SH-SY5Y (cell line): Measurements from ENCODE around the gene ACTR2.

Experiments used
- GATA2 ChIP-seq: IDR thresholded peaks from 2 replicates; pipeline ENCODE4 v1.6.1; 2011; ENCODE audit warnings: mild to moderate bottlenecking, low read depth, low read length
- GATA3 ChIP-seq: IDR thresholded peaks from 2 replicates; pipeline ENCODE4 v1.6.1; 2011; ENCODE audit warnings: low read depth, mild to moderate bottlenecking, low read length, moderate library complexity

The ACTR2 gene

DNA sequence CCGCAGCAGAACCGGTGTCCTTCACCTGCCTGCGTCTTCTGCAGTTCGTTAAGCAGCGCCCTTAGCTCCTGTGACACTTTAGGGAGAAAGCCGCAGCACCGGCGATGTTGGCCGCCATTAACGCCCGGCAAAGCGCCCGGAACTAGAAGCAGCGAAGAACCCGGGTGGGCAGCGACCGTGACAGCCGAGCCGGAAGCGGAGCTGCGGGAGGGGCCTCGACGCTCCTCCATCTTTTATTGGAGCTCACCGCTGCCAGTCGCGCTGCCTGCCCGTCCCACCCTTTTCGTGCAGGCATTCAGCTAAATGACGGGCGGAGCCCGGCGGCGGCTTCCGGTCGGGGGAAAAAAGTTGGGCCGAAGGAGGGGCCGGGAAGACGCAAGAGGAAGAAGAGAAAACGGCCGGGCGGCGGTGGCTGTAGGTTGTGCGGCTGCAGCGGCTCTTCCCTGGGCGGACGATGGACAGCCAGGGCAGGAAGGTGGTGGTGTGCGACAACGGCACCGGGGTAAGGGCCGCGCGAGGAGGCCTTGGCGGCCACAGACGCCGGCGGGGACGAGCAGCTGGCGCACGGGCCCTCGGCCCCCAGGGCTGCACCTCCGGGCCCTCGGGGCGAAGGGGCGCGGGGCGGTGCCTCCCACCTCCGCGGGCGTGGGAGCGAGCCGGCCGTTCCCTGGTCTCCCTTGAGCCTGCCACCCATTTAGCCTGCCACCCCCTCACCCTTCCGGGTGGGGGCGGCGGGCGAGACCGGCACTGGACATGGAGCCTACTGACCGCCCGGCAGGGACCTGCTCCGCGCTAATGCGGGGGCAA lies at the start of gene ACTR2:
TSS of gene ACTR2 (plus strand) at position 376 of the 807 bp plus-strand sequence. CDS start at position 455, 79 bp downstream.
- TF ChIP-seq GATA3 (no peak), GATA2 (no peak; the same call in 1 of the 2 replicates)

DNA sequence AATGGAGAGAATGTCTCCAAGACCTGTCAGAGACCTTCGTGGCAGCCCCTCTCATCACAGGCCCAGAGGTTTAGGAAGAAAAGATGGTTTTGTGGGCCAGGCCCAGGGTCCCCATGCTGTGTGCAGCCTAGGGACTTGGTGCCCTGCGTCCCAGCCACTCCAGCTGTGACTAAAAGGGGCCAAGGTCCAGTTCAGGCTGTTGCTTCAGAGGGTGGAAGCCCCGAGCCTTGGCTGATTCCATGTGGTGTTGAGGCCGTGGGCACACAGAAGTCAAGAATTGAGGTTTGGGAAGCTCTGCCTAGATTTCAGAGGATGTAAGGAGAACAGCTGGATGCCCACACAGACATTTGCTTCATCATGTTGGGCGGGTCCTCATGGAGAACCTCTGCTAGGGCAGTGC lies 45.1 kb upstream of the ACTR2 start:
- no peak for TF ChIP-seq GATA2
- TF ChIP-seq GATA3, result no peak

DNA sequence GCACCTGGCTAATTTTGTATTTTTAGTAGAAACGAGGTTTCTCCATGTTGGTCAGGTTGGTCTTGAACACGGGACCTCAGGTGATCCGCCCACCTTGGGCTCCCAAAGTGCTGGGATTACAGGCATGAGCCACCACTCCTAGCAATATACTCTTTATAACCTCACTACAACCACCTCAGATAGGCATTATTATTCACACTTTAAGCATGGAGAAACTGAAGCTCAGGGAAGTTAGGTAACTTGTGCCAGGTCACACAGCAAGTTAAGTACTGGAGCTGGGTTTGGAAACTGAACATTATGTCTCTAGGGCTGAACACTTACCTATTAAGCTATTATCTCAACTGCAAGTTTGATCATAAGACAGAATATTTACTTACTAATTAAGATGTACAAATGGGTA lies 42.6 kb upstream of the ACTR2 start:
- no peak for TF ChIP-seq GATA2
- TF ChIP-seq GATA3, result no peak

DNA sequence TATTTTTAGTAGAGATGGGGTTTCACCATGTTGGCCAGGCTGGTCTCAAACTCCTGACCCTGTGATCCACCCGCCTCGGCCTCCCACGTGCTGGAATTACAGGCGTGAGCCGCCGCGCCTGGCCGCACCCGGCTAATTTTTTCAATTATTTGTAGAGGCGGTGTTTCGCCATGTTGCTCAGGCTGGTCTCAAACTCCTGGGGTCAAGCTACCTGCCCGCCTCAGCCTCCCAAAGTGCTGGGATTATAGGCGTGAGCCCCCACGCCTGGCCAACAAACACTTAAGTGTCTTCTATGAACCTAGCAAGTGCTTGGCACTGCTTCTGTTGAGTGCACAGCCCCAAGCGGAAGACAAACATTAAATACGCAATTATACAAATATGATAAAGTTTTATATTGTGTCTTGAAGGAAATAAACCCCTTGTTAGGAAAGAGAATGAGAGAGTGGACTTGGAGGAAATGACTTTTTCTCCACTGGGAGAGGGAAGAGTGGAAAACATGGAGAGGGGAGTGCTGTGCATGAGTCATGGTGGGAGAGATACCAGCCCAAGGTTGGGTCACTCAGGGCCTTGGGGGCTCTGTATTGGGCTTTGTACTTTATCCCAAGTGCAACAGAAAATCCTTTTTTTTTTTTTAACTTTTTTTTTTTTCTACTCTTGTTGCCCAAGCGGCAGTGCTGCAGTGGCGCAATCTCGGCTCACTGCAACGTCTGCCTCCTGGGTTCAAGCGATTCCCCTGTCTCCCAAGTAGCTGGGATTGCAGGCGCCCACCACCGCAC lies 41.4 kb upstream of the ACTR2 start:
- TF ChIP-seq GATA3 (no peak), GATA2 (no peak)

DNA sequence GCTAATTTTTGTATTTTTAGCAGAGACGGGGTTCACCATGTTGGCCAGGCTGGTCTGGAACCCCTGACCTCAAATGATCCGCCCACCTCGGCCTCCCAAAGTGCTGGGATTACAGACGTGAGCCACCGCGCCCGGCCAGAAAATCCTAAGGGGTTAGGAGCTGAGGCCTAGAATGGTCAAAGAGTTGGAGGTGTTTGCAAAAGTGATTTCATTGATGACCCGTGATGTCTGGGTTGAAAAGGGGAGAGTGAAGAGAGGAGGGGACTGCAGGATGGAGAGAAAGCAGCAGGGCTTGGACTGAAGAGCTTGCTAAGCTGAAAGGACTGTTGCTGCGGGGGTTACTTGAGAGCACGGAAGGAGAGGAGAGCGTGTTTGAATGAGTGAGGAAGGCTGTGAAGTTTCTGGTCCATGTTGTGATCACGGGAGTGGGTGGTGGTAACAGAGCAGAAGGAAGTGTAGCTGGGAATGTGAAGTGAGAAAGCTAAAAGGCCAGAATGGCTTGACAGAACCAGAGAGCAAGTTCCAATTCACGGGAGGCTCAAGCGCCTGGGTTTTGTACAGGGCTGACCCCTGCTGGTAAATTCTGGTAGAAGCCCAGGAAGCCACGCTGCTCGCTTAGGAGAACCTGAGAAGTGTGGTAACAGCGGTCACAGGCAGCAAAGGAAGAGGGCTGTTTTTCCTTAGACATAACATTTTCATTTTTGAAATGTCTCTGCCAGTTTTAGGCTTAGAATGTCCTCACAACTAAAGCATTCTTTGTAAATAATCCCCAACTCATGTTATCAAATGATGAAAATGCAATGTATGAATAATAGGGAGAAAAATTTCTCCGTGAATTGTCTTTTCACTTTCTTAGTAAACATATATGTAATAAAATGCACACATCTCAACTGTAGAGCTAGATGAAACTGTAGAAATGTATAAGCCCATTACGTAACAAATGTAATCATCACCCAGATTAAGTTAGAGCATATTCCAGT lies 40.5 kb upstream of the ACTR2 start:
- no peak for TF ChIP-seq GATA2
- no peak for TF ChIP-seq GATA3

DNA sequence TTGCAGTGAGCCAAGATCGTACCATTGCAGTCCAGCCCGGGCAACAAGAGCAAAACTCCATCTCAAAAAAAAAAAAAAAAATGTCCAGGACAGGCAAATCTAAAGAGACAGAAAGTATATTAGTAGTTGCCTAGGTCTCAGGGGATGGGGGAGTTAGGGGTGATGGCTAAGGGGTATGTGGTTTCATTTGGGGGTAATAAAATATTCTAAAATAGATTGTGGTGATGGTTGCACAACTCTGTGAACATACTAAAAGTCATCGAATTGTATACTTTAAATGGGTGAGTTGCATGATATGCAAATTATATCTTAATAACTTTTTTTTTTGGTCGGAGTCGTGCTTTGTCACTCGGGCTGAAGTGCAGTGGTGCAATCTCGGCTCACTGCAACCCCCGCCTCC lies 34.2 kb upstream of the ACTR2 start:
- TF ChIP-seq GATA3 (no peak), GATA2 (no peak)

DNA sequence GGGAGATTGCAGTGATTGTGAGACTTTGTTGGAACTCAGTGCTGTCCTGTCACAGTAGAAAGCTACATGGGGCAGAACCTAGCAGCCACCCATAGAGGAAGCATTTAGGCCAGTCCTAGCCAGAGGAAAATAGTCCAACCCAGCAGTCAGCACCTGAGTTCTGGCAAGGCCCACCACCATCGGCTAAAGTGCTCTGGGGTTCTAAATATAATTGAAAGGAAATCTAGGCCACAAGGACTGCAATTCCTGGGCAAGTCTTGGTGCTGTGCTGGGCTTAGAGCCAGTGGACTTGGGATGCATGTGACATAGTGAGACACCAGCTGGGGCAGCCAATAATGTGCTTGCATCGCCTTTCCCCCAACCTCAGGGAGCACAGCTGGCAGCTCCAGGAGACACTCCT lies 28.9 kb upstream of the ACTR2 start:
- no peak for TF ChIP-seq GATA3
- no peak for TF ChIP-seq GATA2

DNA sequence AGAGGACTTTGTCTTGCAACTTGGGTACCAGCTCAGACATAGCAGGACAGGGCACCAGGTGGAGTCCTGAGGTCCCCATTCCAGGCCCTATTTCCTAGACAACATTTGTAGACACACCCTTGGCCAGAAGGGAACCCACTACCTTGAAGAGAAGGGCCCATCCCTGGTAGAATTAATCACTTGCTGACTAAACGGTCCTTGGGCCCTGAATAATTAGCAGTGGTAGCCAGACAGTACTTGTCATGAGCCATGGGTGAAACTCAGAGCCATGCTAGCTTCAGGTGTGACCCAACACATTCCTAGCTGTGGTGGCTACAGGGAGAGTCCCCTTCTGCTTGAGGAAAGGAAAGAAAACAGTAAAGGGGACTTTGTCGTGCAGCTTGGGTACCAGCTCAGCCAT lies 28.5 kb upstream of the ACTR2 start:
- no peak for TF ChIP-seq GATA3
- no peak for TF ChIP-seq GATA2

DNA sequence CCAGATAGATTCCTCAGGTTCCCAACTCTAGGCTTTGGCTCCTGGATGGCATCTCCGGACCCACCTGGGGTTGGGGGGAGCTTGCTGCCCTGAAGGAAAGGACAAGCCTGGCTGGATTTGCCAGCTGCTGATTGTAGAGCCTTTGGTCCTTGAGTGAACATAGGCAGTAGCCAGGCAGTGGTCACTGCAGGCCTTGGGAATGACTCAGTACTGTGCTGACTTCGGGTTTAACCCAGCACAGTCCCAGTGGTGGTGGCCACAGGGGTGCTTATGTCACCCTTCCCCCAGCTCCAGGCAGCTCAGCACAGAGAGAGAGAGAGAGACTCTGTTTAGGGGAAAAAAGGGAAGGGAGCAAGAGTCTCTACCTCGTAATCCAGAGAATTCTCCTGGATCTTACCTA lies 27.7 kb upstream of the ACTR2 start:
- TF ChIP-seq GATA3 (no peak), GATA2 (no peak)

DNA sequence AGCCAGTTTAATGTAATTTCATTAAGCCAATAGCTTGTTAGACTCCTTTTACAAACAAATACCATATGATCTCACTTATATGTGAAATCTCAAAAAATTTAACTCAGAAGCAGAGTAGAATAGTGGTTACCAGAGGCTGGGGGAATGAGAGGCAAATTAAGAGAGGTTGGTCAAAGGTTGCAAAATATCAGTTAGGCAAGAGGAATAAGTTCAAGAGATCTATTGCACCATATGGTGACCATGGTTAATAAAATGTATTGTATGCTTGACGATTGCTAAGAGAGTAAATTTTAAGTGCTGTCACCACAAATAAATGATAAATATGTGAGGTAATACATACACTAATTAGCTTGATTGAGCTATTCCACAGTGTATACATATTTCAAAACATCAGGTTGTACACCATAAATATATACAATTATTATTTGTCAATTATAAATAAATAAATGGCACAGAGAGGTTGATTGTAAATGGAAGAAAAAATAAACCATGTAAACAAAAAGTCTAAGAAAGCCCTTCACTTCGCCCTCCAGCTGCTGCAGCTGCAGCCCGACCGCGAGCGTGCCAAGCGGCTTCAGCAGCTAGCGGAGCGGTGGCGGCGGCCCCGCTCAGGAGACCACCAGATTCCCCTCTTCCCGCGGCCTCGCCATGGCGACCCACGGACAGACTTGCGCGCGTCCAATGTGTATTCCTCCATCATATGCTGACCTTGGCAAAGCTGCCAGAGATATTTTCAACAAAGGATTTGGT lies 23.0 kb upstream of the ACTR2 start:
- no peak for TF ChIP-seq GATA2
- no peak for TF ChIP-seq GATA3

DNA sequence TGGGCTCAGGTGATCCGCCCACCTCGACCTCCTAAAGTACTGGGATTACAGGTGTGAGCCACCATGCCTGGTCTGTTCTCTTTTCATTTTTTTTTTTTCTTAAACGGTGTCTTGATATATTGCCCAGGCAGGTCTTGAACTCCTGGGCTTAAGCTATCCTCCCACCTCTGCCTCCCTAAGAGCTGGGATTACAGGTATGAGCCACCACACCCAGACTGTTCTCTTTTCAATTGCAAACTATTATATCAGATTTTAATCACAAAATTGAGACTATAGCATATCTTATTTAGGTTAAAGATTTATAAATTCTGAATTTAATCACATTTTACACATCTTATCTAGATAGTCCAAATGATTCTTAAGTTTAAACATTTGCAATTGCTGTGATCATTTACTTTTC lies 15.5 kb upstream of the ACTR2 start:
- no peak for TF ChIP-seq GATA3
- no peak for TF ChIP-seq GATA2

DNA sequence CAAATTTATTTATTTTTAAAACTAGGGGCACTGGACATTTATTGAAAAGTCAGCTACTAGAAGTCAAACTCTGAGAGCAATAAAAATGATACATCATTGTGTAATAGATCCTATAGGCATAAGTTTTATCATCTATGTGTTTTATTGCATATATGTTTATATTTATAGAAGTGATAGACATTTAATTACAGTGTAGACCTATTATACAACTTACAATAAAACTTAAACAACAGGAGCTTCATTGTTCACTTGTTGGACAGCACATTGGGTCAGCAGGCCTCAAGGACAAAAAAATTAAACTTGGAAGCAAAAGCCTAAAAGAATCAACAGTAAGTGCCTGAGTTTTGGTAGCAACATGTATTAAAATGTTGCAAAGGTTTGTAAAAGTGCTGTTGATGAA lies 15.0 kb upstream of the ACTR2 start:
- TF ChIP-seq GATA3, result no peak
- TF ChIP-seq GATA2, result no peak

DNA sequence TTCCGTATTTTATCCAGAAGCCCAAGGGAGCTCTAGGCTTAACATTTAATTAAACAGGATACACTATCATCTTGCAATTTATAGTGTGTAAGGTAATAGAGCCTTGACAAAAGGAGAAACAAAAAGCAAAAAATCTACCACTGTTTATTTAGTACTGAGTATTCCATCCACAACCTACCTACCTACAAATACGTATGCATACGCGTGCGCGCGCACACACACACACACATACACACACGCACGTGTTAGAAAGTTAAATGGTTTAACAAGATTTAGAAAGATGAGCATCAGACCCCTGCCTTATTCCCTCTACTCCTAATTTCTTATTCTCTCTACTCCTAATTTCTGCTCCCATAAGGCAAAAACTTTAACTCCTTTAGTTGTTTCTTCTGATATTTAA lies 14.6 kb upstream of the ACTR2 start:
- TF ChIP-seq GATA3, result no peak
- no peak for TF ChIP-seq GATA2
